GM19043 (cell line): Measurements from ENCODE around the gene L1TD1.
"Not testable (repeated sequence)": the region's sequence is repeated elsewhere in the genome, so short reads cannot be mapped to it uniquely, and the experiment has no call there.

Source experiments
- ATAC-seq: cut with Tn5 transposase; IDR thresholded peaks from one replicate; pipeline ENCODE4 v1.9.1; 2021; ENCODE audit warnings: low read depth; ENCODE audit not compliant: unreplicated experiment

The L1TD1 gene

GRCh38 chr1:62198069-62198780 is 3.6 kb downstream of the L1TD1 start:
- no peak for ATAC-seq

DNA sequence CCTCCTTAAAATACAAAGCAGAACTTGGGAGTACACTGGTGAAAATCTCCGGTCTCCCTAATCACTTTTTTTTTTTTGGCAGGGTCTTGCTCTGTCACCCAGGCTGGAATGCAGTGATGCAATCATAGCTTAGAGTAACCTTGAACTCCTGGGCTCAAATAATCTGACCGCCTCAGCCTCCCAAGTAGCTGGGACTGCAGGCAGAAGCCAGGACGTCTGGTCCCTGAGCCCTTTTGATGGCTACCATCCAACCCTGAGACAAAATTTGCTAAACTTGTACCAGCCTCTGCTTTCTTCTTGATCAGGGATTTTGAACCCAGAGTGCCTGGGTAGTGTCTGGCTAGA is 4.1 kb downstream of the L1TD1 start:
- no peak for ATAC-seq

DNA sequence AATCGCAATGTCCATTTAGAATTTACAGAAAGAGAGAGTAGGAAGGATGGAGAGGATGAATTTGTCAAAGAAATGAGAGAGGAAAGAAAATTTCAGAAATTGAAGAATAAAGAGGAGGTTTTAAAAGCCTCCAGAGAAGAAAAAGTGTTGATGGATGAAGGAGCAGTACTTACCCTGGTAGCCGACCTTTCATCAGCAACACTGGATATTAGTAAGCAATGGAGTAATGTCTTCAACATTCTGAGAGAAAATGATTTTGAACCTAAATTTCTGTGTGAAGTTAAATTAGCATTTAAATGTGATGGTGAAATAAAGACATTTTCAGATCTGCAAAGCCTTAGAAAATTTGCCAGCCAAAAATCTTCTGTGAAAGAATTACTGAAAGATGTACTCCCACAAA is 12.5 kb downstream of the L1TD1 start:
- ATAC-seq: no peak

DNA sequence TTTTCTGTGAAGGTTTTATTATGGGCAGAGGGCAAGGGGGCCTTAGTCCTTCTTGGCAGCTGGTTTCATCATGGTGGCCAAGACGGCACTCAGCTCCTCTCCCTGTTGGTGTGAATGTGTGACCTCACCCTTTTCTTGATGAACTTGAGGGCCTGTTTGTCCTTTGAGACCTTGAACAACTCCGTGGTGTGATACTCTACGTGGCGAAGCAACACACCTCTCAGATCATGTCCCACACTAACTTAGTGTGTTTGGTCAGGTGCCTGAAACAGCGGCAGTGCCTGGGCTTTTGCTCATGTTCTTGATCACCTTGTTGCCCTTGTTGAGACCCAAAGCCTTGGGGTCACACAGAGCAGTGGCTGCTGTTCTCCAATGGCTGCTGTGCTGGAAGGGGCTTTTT is 13.4 kb downstream of the L1TD1 start:
- no peak for ATAC-seq

DNA sequence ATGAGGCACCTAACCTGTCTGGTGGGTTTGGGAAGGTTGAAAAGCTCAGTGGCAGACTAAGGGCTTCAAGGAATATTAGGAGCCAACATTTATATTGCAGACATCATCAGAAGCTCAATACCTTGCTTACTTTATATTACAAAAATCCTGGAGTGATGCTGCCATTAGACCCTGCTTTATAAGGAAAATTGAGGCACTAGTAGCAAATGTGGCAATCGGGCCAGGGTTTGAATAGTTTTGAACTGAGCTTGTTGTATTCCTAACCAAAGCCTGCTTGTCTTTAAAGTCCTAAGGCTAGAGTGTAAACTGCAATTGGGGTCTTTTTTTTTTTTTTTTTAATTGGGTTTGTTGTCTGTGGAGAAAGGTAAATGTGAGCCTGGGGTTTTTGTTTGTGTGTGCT is 14.3 kb downstream of the L1TD1 start:
- ATAC-seq: no peak

- no peak for ATAC-seq
Observed at GRCh38 chr1:62209931-62210595, 15.4 kb downstream of the L1TD1 start.

DNA sequence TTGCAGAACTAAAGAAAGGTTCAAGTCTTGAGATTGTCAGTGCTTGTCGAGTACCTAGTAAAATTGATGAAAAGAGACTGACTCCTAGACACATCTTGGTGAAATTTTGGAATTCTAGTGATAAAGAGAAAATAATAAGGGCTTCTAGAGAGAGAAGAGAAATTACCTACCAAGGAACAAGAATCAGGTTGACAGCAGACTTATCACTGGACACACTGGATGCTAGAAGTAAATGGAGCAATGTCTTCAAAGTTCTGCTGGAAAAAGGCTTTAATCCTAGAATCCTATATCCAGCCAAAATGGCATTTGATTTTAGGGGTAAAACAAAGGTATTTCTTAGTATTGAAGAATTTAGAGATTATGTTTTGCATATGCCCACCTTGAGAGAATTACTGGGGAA is 16.3 kb downstream of the L1TD1 start:
- no peak for ATAC-seq

DNA sequence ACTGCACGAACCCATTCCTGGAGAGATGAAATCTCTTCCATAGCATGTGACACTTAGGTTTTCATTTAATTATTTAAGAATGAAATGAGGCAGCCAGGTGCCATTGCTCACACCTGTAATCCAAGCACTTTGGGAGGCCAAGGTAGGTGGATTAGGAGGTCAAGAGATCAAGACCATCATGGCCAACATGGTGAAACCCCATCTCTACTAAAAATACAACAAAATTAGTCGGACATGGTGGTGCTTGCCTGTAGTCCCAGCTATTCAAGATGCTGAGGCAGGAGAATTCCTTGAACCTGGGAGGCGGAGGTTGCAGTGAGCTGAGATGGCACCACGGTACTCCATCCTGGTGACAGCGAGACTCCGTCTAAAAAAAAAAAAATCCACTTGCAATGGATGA is 17.8 kb downstream of the L1TD1 start:
- no peak for ATAC-seq

DNA sequence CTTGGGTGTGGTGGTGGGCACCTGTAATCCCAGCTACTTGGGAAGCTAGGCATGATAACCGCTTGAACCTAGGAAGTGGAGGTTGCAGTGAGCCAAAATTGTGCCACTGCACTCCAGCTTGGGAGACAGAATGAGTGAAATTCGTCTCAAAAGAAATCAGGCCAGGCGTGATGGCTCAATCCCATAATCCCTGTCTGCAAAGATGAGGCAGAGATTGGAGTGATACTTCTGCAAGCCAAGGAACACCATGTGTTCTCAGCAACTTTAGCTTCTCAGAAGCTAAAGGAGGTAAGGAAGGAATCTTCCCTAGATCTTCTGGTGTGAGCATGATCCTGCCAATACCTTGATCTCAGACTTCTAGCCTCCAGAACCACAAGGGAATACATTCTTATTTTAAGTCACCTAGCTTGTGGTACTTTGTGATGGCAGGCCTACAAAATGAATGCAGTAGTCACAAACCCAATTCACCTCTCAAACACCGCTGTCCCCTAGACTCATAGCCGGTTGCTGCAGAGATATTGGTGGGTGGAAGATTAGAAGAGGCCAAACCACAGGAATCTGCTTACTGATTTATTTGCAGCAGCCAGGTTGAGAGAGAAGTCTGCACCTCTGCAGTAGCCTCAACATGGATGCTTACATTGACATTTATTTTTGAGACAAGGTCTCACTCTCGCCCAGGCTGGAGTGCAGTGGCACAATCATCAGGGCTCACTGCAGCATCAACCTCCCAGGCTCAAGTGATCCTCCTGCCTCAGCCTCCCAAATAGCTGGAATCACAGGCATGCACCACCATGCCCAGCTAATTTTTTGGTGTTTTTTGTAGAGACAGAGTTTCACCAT is 18.6 kb downstream of the L1TD1 start:
- ATAC-seq: no peak

- ATAC-seq: no peak
Observed at GRCh38 chr1:62218604-62219003, 24.0 kb downstream of the L1TD1 start.

DNA sequence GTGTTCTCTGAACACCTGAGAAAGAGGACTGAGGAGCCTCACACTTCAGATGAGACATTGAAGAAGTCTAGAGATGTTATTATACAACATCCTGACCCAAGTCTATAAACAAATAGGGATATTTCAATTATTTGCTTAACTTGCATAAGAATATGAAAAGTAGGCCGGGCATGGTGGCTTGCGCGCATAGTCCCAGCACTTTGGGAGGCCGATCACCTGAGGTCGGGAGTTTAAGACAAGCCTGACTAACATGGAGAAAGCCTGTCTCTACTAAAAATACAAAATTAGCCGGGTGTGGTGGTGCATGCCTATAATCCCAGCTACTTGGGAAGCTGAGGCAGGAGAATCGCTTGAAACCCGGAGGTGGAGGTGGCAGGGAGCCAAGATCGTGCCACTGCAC is 25.8 kb downstream of the L1TD1 start:
- not testable (repeated sequence) for ATAC-seq

GRCh38 chr1:62221171-62221570 is 26.5 kb downstream of the L1TD1 start:
- ATAC-seq: no peak

- no peak for ATAC-seq
Observed at GRCh38 chr1:62222321-62222720, 27.7 kb downstream of the L1TD1 start.

GRCh38 chr1:62224182-62224581 is 29.5 kb downstream of the L1TD1 start:
- no peak for ATAC-seq

- no peak for ATAC-seq
Observed at GRCh38 chr1:62227496-62227895, 32.8 kb downstream of the L1TD1 start.

DNA sequence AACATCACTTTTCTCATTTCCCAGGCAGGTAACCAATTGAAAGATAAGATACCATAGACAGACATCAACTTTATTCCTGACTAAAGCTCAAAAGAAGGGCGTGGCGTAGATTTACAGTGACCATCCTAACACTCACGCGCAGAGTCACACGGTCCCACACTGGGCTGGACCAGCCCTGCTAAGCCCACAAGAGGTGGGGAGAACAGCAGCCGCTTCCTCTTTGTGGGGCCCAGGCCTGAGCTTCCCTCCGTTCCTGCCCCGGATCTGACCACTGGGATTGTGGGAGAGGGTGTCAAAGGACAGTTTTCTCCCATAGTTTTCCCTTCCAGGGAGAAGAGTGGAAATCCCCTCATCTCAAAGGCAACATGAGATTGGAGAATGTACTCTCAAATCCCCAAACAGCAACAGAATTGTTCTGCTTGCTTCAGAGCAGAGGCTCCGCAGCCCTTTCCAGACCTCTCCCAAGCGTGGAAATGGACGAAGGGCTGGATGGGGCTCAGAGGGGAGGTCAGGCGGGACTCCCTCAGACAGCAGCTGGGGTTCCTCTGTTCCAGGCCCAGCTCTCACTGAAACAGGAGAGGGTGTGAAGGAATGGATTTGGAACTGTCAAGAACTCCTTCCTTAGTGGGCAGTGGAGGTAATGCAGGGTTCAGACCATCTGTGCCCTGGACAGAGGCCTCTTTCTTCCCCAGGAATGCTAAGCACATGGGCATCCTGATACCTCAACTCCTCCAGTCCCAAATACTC is 33.7 kb downstream of the L1TD1 start:
- ATAC-seq: no peak

DNA sequence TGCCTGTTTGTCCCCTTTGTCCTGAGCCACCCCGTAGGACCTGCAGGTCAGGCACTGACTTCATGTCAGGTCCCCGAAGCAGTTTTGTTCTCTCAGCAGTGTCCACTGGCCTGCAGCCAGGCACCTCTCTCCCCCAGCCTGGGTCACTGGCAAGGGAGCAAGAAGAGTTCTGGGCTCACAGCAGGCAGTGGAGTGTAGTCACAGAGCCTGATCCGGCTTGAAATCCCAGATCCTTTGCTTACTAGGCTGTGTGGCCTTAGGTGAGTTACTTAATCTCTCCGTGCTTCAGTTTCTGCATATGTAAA is 34.2 kb downstream of the L1TD1 start:
- ATAC-seq: no peak

DNA sequence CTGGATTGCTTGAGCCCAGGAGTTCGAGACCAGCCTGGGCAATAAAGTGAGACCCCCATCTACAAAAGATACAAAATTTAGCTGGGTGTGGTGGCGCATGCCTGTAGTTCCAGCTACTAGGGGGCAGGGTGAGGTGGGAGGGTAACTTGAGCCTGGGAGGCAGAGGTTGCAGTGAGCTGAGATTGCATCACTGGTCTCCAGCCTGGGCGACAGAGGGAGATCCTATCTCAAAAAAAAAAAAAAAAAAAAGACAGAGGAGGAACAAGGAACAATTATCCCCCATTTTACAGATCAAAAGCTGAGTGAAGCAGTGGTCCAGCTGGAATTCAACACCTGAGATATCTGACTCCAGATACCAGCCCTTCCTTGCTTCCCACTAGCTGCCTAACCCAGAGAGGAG is 34.8 kb downstream of the L1TD1 start:
- ATAC-seq: no peak

GRCh38 chr1:62229932-62230331 is 35.3 kb downstream of the L1TD1 start:
- no peak for ATAC-seq

GRCh38 chr1:62230718-62231117 is 36.1 kb downstream of the L1TD1 start:
- no peak for ATAC-seq

- no peak for ATAC-seq
Observed at GRCh38 chr1:62232871-62233278, 38.2 kb downstream of the L1TD1 start.
